ENCODE results near the gene MEIS2. TPM values are rescaled to one million over a fixed set of nuclear protein-coding genes. Genes with fewer than 3 reads are reported as not detected.

Gene MEIS2
- total and polyA plus RNA-seq, 8 donors, result 9.1 to 30.5 (median 14.8) TPM

- intact Hi-C loops (cut with DNase I), result no loop called here
- TF ChIP-seq CTCF (IDR thresholded peaks at IDR 0.05), result no peak
- Histone ChIP-seq H3K4me3 (no peak overlapping the region), H3K4me1 (peaks cover 11 to 20% (median 19%) of the 10 kb centered on the region in 3 donors), H3K36me3 (no peaks in the 10 kb centered on the region), H3K27ac (no peak overlapping the region), H3K9me3 (no peaks in the 10 kb centered on the region), H3K27me3 (no peaks in the 10 kb centered on the region)
- no peak for ATAC-seq
- no peak for FAIRE-seq
- DNase-seq, result no peak
Measured at GRCh38 chr15:36964626-36965025, 135.7 kb downstream of the MEIS2 start.

- Histone ChIP-seq H3K27me3 (no peaks in the 10 kb centered on the region), H3K36me3 (no peaks in the 10 kb centered on the region), H3K27ac (no peak overlapping the region), H3K4me3 (no peak overlapping the region), H3K4me1 (peaks cover 11 to 25% (median 22%) of the 10 kb centered on the region in 3 donors), H3K9me3 (no peaks in the 10 kb centered on the region)
- FAIRE-seq, result no peak
- no peak for TF ChIP-seq CTCF (IDR thresholded peaks at IDR 0.05)
- 95 to 98% methylated on average over 1 of the region's 1 CpG for WGBS, 2 donors
- intact Hi-C loops (cut with DNase I), result no loop called here
- DNase-seq, result no peak
- ATAC-seq, result no peak
Measured at GRCh38 chr15:36961956-36962355, 138.4 kb downstream of the MEIS2 start.

- Histone ChIP-seq H3K9me3 (no peaks in the 10 kb centered on the region), H3K4me3 (no peak overlapping the region), H3K36me3 (no peaks in the 10 kb centered on the region), H3K27ac (no peak overlapping the region), H3K27me3 (no peaks in the 10 kb centered on the region), H3K4me1 (peaks cover 11 to 25% (median 22%) of the 10 kb centered on the region in 3 donors)
- peak in 1 of 4 donors; percentile 70 for ATAC-seq
- DNase-seq, result no peak
- intact Hi-C loops (cut with DNase I), result no loop called here
- no peak for FAIRE-seq
- no peak for TF ChIP-seq CTCF (IDR thresholded peaks at IDR 0.05)
- 48 to 74% methylated on average over 1 of the region's 1 CpG for WGBS, 2 donors
Measured at GRCh38 chr15:36960947-36961227, 139.5 kb downstream of the MEIS2 start.

GRCh38 chr15:36960179-36960946 is 140.0 kb downstream of the MEIS2 start:
- H3K4me3 ChIP-seq, result no peak overlapping the region
- H3K36me3 ChIP-seq, result no peaks in the 10 kb centered on the region
- ATAC-seq (peak in 1 of 4 donors; percentile 45), FAIRE-seq (no peak), DNase-seq (no peak)
- TF ChIP-seq CTCF (IDR thresholded peaks at IDR 0.05), result no peak
- peaks cover 11 to 25% (median 22%) of the 10 kb centered on the region in 3 donors for H3K4me1 ChIP-seq
- no peak overlapping the region for H3K27ac ChIP-seq
- intact Hi-C loops (cut with DNase I), result no loop called here
- 29 to 40% methylated on average over 2 of the region's 2 CpGs for WGBS, 2 donors
- H3K27me3 ChIP-seq, result no peaks in the 10 kb centered on the region
- no peaks in the 10 kb centered on the region for H3K9me3 ChIP-seq

- no peak overlapping the region for H3K4me3 ChIP-seq
- H3K36me3 ChIP-seq, result no peaks in the 10 kb centered on the region
- FAIRE-seq (no peak), ATAC-seq (peak; percentile 34 to 87 (median 58)), DNase-seq (no peak)
- H3K4me1 ChIP-seq, result peaks cover 11 to 25% (median 22%) of the 10 kb centered on the region in 3 donors
- H3K9me3 ChIP-seq, result no peaks in the 10 kb centered on the region
- intact Hi-C loops (cut with DNase I), result no loop called here
- no peak overlapping the region for H3K27ac ChIP-seq
- no peaks in the 10 kb centered on the region for H3K27me3 ChIP-seq
- TF ChIP-seq CTCF (IDR thresholded peaks at IDR 0.05), result no peak
Measured at GRCh38 chr15:36959746-36960145, 140.6 kb downstream of the MEIS2 start.

All from pancreas (tissue), 10 donors.